HL-60/S4 (cell line): ENCODE results near the gene HFE.
"Not testable (repeated sequence)": the region's sequence is repeated elsewhere in the genome, so short reads cannot be mapped to it uniquely, and the experiment has no call there.

ENCODE experiments used
- in situ Hi-C: fragments of 300-500 bp; cut with MboI; formaldehyde crosslinking; loops from 2 replicates; pipeline ENCODE4 v1.14.3; 2022; ENCODE audit warnings: low sequenced_read_pairs

Gene HFE

DNA sequence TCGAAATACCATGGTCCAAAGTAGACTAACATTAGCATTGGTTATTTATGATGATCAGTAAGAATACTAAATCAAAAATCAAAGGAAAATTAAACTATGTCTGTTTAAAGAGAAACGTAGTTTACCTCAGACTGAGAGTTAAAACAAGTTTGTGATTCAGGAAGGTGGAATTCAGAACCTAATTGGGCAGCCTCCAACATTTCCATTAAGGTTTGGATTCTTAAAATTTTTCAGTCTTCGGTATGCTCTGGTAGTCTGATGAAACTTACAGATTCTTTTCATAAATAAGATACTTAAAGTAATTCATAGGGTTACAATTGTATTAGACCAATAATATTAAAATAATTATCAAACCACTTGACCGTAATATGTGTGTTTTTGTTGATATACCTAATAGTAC is 18.6 kb downstream of the HFE start:
- in situ Hi-C loops: no loop called here

DNA sequence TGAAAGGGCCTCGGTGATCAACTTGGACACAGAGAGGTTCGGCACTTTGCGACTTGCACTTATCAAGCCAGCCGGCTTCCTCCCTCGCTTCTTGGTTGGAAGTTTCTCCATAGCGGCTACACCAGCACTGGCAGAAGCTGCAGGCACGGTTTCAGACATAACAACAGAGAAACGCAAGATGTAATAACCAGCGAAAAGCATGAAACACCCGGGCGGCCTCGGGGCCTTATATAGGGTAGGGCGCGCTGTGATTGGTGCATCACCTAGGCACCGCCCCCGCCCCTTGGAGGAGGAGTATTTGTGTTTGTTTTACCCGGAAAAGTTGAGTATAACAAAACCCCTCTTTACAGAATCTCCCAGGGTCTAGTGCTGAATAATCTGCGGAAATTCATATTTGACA is 20.7 kb downstream of the HFE start:
- in situ Hi-C loops: no loop called here

DNA sequence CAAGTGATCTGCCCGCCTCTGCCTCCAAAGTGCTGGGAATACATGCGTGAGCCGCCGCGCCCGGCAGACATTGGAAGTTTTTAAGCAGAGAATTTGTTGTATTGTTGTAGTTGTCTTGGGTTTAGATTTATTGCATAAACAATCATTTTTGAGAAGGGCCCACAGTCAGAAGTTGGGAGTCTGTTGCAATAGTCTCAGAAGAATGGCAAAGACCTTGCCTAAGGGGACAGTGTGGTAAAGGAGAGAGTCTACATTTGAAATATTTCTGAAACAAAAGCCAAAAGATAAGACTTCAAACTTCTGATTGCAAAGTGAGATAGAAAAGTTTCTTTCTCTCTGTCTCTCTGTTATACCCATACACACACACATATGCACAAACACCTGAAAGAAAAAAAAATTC is 22.5 kb downstream of the HFE start:
- in situ Hi-C loops: no loop called here

DNA sequence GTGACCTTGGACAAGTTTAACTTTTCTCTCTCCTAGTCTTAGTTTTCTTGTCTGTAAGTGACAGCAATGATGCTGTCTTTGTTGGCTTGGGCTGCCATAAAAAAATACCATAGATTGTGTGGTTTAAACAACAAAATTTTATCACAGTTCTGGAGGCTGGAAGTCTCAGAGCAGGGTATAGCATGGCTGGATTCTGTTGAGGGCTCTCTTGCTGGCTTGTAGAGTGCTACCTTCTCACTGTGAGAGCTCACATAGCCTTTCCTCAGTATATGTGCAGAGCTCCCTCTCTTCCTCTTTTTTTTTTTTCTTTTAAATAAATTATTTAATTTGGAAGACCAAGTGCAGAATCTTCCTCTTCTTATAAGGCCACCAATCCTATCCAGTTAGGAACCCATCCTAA is 26.3 kb downstream of the HFE start:
- in situ Hi-C loops: no loop called here

DNA sequence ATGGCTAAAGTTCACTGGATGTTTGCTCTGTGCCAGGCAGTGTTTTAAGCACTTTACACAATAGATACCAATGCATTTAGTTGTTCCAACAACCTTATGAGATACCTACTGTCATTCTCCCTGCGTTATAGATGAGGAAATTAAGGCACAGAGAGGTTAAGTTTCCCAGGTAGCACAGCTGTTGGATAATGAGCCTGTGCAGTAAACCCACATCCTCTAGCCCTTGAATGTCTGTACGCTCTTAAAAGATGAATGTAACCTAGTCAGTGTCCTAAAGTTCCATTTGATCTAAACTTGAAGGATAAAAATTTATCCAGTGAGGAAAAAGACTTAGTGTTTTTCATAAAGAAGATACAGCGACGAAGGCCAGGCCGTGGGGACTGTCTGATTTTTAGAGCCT is 28.0 kb downstream of the HFE start:
- in situ Hi-C loops: no loop called here

GRCh38 chr6:26116267-26116666 is 29.0 kb downstream of the HFE start:
- in situ Hi-C loops: no loop called here

DNA sequence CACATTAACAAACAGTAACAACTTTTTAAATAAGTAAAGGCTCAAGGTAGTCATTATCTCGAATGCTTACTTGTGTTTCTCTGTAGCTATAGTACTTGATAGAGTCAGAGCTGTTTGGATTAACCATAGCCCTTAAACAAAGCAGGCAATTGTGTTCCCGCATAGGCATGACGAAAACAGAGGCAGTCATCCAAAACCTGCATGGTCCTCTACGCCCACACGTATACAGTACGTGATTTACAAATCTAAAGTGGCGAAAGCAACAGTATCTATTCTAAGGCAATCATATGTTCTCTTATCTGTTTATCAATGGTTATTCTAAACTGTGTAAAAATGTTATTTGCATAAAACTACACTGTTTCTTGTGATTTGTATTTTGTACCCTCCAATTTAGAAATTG is 31.8 kb downstream of the HFE start:
- in situ Hi-C loops: no loop called here

- in situ Hi-C loops: not testable (repeated sequence)
Observed at GRCh38 chr6:26120115-26120514, 32.9 kb downstream of the HFE start.

DNA sequence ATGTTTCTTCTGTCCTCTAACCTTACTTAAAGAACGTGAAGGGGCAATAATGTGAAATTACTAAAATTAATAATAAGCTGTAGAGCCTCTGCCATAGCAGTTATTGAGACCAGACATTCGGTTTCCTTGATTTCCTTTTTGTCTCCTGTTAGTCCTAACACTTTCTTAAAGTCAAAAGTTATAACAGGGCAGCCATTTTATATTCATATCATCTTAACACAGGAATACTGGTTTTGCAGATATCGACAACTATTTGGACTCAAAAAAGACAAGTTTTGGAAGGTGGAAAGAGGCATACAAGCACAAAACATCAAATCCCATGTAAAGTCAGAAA is 33.5 kb downstream of the HFE start:
- in situ Hi-C loops: no loop called here

DNA sequence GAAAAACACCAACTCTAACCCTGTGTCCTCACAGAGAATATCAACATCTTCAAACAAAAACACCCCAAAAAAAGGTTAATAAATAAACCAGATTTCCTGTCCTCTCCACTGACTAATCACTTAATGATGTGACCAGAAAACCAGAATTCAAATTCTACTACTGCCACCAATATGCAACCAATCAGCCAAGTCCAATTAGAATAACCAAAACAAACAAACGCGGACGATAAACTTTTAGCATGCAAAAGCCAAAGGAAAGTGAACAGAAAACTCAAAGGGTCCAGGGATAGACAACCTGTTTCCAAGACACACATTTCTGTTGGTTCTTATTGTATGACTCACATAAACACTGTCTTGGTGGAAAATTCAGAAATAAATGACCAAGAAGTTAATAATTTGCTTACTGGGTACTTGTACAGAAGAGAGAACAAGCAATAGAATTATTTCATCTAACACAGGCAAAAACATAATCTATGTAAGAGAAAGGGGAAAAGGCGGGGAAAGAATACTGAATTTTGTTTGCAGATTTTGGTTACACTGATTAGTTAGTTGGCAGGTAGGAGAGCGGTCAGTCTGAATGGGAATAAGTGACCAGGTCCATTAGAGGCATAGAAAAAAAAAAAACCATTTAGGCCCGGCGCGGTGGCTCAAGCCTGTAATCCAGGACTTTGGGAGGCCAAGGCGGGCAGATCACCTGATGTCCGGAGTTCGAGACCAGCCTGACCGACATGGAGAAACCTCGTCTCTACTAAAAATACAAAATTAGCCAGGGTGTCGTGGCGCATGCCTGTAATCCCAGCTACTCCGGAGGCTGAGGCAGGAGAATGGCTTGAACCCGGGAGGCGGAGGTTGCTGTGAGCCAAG is 34.1 kb downstream of the HFE start:
- in situ Hi-C loops: no loop called here

- in situ Hi-C loops: no loop called here
Observed at GRCh38 chr6:26122005-26122388, 34.8 kb downstream of the HFE start.

DNA sequence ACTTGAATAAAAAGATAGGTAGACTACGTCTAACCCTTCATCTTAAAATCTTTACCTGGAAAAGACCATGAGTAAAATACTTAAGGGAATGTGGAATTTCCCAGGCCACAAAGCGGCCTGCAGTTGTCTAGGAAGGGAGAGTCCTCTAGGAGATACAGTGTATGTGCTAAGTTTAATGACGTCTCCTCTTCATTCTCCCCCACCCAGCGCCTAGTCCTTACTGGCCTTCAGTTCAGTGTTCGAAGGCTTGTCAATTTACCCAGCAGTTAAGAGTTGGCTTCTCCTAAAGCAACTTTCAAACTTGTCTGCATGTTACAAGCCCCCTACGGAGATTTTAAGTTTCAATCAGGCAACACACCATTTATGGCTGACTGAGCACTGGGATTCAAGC is 35.2 kb downstream of the HFE start:
- in situ Hi-C loops: no loop called here

- in situ Hi-C loops: no loop called here
Observed at GRCh38 chr6:26122793-26123674, 35.8 kb downstream of the HFE start.

- in situ Hi-C loops: no loop called here
Observed at GRCh38 chr6:26123675-26123946, 36.4 kb downstream of the HFE start.

DNA sequence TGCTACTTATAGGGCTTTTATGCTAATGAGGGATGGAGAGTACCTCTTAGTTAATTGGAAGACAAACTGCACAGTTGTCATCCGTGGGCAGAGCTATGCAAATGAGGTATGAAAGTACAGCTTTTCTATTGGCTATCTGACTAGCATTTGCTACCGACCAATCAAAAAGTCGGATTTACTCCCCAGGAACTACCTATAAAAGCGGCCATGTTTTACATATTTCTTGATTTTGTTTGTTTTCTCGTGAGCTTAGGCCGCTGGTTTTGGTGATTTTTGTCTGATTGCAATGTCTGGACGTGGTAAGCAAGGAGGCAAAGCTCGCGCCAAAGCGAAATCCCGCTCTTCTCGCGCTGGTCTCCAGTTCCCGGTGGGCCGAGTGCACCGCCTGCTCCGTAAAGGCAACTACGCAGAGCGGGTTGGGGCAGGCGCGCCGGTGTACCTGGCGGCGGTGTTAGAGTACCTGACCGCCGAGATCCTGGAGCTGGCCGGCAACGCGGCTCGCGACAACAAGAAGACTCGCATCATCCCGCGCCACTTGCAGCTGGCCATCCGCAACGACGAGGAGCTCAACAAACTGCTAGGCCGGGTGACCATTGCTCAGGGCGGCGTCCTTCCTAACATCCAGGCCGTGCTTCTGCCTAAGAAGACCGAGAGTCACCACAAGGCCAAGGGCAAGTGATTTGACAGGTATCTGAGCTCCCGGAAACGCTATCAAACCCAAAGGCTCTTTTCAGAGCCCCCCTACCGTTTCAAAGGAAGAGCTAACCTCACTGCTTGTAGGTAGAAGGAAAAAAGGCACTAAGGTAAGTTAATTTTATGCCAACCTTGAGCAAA is 36.9 kb downstream of the HFE start:
- in situ Hi-C loops: no loop called here

GRCh38 chr6:26124781-26125685 is 37.8 kb downstream of the HFE start:
- in situ Hi-C loops: no loop called here

- in situ Hi-C loops: no loop called here
Observed at GRCh38 chr6:26126394-26127235, 39.4 kb downstream of the HFE start.

DNA sequence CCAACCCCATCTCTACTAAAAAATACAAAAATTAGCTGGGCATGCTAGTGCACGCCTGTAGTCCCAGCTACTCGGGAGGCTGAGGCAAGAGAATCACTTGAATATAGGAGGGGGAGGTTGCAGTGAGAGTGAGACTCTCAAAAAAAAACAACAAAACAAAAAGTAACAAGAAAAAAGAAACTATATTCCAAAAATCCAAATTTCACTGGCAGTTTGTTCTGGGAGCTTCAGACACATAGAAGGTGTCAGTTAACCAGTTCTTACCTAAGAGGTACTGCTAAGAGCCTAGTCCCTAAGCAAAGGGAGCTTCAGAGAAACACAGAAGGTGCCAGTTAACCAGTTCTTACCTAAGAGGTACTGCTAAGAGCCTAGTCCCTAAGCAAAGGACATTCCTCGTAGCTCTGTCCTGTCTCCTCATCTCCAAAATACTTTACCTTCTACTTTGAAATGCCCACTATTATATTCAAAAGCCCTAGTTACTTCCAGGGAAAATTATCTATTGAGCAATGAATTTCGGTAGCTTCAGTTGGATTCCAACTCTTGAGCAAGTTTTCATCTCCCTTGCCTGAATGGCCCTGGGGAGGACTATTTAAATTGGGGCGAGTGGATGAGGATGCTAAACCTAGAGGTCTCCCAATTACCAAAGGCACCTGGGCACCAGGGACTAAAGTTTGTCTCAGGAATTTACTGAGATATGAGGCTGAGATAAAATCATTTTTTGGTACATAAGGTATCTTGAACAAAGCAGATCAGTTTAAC is 41.0 kb downstream of the HFE start:
- in situ Hi-C loops: no loop called here

GRCh38 chr6:26129656-26130055 is 42.4 kb downstream of the HFE start:
- in situ Hi-C loops: no loop called here
